ENCODE measurements around the gene ROBO1. TPM values are rescaled to one million over a fixed set of nuclear protein-coding genes. Genes with fewer than 3 reads are reported as not detected.

Gene ROBO1
- total RNA-seq, 1 donor from 2014 or later, result 43.7 TPM

DNA sequence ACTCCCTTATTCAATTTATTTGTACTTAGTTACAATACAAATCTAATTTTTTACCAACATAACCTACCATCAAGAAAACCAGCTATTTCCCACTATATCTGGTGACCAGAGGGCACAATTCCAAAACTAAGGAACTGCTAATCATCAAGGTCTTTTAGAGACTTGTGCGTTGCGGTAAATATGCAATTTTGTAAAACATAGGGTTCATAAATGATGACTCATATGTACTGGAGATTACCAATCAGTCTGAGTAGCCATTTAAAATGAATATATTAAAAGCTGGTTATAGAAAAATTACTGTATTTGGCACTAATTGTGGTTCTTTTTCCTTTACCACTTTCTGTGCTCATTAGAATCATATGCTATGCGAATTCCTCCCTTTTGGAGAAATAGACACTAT is 859.6 kb downstream of the ROBO1 start:
- peaks cover 6% of the 10 kb centered on the region for H3K9me3 Mint-ChIP-seq (ENCODE audit: low read depth)
- no peak overlapping the region for H3K4me3 Mint-ChIP-seq (ENCODE audit: unreplicated experiment)
- DNase-seq (ENCODE audit: low spot score), result no peak
- H3K4me1 Mint-ChIP-seq (ENCODE audit: low read depth), result peaks cover 14% of the 10 kb centered on the region
- no peak overlapping the region for H3K27ac Mint-ChIP-seq (ENCODE audit: unreplicated experiment)
- no peaks in the 10 kb centered on the region for H3K36me3 Mint-ChIP-seq (ENCODE audit: low read depth)
- no peaks in the 10 kb centered on the region for H3K27me3 Mint-ChIP-seq (ENCODE audit: low read depth)
- no peak for TF ChIP-seq CTCF (IDR thresholded peaks at IDR 0.05)

DNA sequence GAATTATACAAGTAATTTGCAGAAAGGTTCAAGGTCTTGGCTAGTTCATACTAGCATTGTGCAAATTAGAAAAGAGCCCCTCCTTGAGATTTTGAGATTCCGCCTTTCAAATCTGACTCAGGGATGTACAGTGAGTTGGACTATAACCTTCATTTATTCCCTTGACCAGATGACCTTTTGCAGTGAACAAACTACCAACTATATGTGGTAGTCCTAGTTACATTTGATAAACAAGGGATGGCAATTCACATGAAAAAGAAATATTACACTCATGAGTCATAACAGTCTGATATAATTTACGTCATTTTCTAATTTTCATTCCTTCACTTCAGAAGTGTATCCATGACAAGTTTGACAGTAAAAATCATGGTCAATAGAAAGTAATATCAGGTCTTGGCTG is 860.4 kb downstream of the ROBO1 start:
- peaks cover 8% of the 10 kb centered on the region for H3K4me1 Mint-ChIP-seq (ENCODE audit: low read depth)
- no peaks in the 10 kb centered on the region for H3K27me3 Mint-ChIP-seq (ENCODE audit: low read depth)
- TF ChIP-seq CTCF (IDR thresholded peaks at IDR 0.05), result no peak
- H3K4me3 Mint-ChIP-seq (ENCODE audit: unreplicated experiment), result no peak overlapping the region
- DNase-seq (ENCODE audit: low spot score), result no peak
- H3K36me3 Mint-ChIP-seq (ENCODE audit: low read depth), result no peaks in the 10 kb centered on the region
- H3K9me3 Mint-ChIP-seq (ENCODE audit: low read depth), result peaks cover 6% of the 10 kb centered on the region
- no peak overlapping the region for H3K27ac Mint-ChIP-seq (ENCODE audit: unreplicated experiment)

DNA sequence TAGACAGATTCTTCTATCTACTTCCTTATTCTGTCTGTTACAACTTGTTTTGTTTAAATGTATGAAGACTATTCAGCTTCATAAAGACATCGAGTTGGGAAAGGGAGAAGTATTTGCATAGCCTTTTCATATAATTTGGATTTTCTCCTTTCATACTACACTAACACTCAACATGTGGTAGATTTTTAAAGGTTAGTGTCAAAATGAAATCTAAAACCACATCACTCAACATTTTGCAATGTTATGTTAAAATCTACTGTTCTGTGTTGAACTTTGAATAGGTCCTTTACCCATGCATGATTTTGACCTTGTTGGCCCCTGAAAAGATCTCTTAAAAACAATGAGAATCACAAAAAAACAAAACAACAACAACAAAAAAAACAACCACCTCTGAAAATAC is 860.9 kb downstream of the ROBO1 start:
- H3K4me1 Mint-ChIP-seq (ENCODE audit: low read depth), result peaks cover 8% of the 10 kb centered on the region
- no peak for TF ChIP-seq CTCF (IDR thresholded peaks at IDR 0.05)
- H3K27me3 Mint-ChIP-seq (ENCODE audit: low read depth), result no peaks in the 10 kb centered on the region
- H3K9me3 Mint-ChIP-seq (ENCODE audit: low read depth), result peaks cover 6% of the 10 kb centered on the region
- H3K36me3 Mint-ChIP-seq (ENCODE audit: low read depth), result no peaks in the 10 kb centered on the region
- H3K27ac Mint-ChIP-seq (ENCODE audit: unreplicated experiment), result no peak overlapping the region
- H3K4me3 Mint-ChIP-seq (ENCODE audit: unreplicated experiment), result no peak overlapping the region
- no peak for DNase-seq (ENCODE audit: low spot score)

DNA sequence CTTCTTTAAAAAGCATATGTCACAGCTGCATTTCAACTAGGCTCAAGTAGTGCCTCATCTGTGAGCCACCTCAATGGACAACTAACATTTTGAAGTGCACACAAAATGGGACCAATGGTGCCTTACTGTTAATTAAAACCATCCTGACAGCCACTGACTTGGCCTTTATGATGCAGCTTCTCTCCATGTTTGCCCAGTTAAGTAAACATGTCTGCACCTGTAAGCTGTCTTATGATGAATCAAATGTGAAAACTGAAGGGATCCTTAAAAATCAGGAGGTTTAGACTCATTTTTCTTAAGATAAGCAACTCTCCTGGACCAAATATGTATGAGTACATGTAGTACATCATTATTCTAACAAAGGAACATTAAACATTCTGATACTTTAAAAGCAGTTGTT is 861.6 kb downstream of the ROBO1 start:
- H3K27ac Mint-ChIP-seq (ENCODE audit: unreplicated experiment), result no peak overlapping the region
- no peak overlapping the region for H3K4me3 Mint-ChIP-seq (ENCODE audit: unreplicated experiment)
- peaks cover 6% of the 10 kb centered on the region for H3K9me3 Mint-ChIP-seq (ENCODE audit: low read depth)
- no peaks in the 10 kb centered on the region for H3K36me3 Mint-ChIP-seq (ENCODE audit: low read depth)
- no peak for TF ChIP-seq CTCF (IDR thresholded peaks at IDR 0.05)
- DNase-seq (ENCODE audit: low spot score), result no peak
- H3K27me3 Mint-ChIP-seq (ENCODE audit: low read depth), result no peaks in the 10 kb centered on the region
- H3K4me1 Mint-ChIP-seq (ENCODE audit: low read depth), result peaks cover 8% of the 10 kb centered on the region

DNA sequence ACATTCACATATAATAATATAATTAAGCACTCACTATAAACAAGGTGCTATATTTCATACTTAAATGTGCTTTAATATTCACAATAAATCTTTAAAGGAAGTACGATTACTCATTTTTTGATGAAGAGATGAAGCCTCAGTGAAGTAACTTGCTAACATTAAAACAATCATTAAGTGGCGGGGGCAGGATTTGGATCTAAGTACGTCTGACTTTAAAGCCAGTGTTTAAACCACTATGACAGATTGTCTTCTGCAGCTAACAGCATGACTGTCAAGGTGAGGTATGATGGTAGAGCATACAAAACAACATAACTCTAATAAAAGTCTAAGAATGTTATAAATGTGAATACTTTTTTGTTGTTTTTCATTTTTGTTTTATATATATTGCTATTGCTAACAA is 862.1 kb downstream of the ROBO1 start:
- no peak for DNase-seq (ENCODE audit: low spot score)
- no peaks in the 10 kb centered on the region for H3K27me3 Mint-ChIP-seq (ENCODE audit: low read depth)
- H3K27ac Mint-ChIP-seq (ENCODE audit: unreplicated experiment), result no peak overlapping the region
- no peak overlapping the region for H3K4me3 Mint-ChIP-seq (ENCODE audit: unreplicated experiment)
- no peak for TF ChIP-seq CTCF (IDR thresholded peaks at IDR 0.05)
- H3K4me1 Mint-ChIP-seq (ENCODE audit: low read depth), result peaks cover 8% of the 10 kb centered on the region
- H3K36me3 Mint-ChIP-seq (ENCODE audit: low read depth), result no peaks in the 10 kb centered on the region
- H3K9me3 Mint-ChIP-seq (ENCODE audit: low read depth), result peaks cover 6% of the 10 kb centered on the region
